ENCODE results near the gene CRYBG1. TPM values are rescaled to one million over a fixed set of nuclear protein-coding genes. Genes with fewer than 3 reads are reported as not detected.

CRYBG1 gene
- total and polyA plus RNA-seq, 2 experiments from 2014 or later: 3.2 to 10.0 TPM

DNA sequence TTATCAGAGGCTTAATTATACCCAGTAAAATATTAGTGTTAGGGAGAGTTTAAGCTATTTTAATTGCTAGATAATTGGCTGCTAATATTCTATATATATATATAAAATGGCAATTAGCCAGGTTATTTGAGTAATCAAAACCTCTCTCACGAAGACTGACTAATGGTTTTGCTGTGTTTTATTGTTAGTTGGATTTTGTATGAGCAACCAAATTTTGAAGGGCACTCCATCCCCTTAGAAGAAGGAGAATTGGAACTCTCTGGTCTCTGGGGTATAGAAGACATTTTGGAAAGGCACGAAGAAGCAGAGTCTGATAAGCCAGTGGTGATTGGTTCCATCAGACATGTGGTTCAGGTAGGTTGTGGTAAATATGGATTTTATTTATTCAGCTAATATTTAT lies 166.6 kb downstream of the CRYBG1 start:
- TF ChIP-seq, protein P1, sequence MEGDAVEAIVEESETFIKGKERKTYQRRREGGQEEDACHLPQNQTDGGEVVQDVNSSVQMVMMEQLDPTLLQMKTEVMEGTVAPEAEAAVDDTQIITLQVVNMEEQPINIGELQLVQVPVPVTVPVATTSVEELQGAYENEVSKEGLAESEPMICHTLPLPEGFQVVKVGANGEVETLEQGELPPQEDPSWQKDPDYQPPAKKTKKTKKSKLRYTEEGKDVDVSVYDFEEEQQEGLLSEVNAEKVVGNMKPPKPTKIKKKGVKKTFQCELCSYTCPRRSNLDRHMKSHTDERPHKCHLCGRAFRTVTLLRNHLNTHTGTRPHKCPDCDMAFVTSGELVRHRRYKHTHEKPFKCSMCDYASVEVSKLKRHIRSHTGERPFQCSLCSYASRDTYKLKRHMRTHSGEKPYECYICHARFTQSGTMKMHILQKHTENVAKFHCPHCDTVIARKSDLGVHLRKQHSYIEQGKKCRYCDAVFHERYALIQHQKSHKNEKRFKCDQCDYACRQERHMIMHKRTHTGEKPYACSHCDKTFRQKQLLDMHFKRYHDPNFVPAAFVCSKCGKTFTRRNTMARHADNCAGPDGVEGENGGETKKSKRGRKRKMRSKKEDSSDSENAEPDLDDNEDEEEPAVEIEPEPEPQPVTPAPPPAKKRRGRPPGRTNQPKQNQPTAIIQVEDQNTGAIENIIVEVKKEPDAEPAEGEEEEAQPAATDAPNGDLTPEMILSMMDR (IDR thresholded peaks at IDR 0.05; ENCODE audit: poor library complexity): no peak
- no peak for TF ChIP-seq EZH2phosphoT487 (IDR thresholded peaks at IDR 0.05; ENCODE audit: low read depth, severe bottlenecking, unreplicated experiment)
- no peak for TF ChIP-seq EZH2 (IDR thresholded peaks at IDR 0.05; ENCODE audit: borderline replicate concordance)
- Histone ChIP-seq H2AFZ (no peak overlapping the region), H3K9me3 (ENCODE audit: low read depth) (no peaks in the 10 kb centered on the region), H3K27ac (no peak overlapping the region), H3K4me1 (ENCODE audit: insufficient read depth) (no peaks in the 10 kb centered on the region), H3K9me2 (replicated peaks; ENCODE audit: insufficient read depth) (no peaks in the 10 kb centered on the region), H3K27me3 (no peaks in the 10 kb centered on the region), H4K20me1 (ENCODE audit: insufficient read depth, poor library complexity, severe bottlenecking) (no peaks in the 10 kb centered on the region), H3K4me3 (no peak overlapping the region), H3K4me2 (no peak overlapping the region), H3K36me3 (replicated peaks; ENCODE audit: insufficient read depth, low read depth) (no peaks in the 10 kb centered on the region), H3K79me2 (no peaks in the 10 kb centered on the region)
- DNase-seq (ENCODE audit: low spot score): no peak
- 90% methylated on average over 2 of the region's 2 CpGs for WGBS (ENCODE audit: low lambda C conversion rate, missing lambda C conversion rate)

DNA sequence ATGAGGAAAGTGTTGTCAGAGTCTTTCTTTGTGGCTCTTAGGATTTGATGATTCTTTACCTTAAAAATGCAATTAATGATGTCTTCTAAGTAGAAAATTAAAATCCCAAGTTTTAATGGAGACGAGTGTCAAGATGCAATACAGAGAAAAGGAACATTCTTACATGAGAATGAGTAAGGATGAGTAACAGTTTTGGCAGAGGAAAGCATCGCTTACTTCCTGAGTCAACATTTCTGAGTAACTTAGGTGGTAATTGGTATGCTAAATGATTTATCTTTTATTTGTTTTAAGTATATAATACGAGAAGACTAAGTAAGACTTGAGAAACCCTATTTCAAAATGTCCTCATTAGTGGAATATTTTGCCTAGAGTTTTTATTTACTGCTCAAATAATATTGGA lies 167.5 kb downstream of the CRYBG1 start:
- DNase-seq (ENCODE audit: low spot score): no peak
- Histone ChIP-seq H2AFZ (no peak overlapping the region), H3K36me3 (replicated peaks; ENCODE audit: insufficient read depth, low read depth) (no peaks in the 10 kb centered on the region), H3K9me2 (replicated peaks; ENCODE audit: insufficient read depth) (no peaks in the 10 kb centered on the region), H3K4me3 (no peak overlapping the region), H4K20me1 (ENCODE audit: insufficient read depth, poor library complexity, severe bottlenecking) (no peaks in the 10 kb centered on the region), H3K9me3 (ENCODE audit: low read depth) (no peaks in the 10 kb centered on the region), H3K4me1 (ENCODE audit: insufficient read depth) (no peaks in the 10 kb centered on the region), H3K79me2 (no peaks in the 10 kb centered on the region), H3K4me2 (no peak overlapping the region), H3K27me3 (no peaks in the 10 kb centered on the region), H3K27ac (no peak overlapping the region)
- TF ChIP-seq EZH2 (IDR thresholded peaks at IDR 0.05; ENCODE audit: borderline replicate concordance) (no peak), EZH2phosphoT487 (IDR thresholded peaks at IDR 0.05; ENCODE audit: low read depth, severe bottlenecking, unreplicated experiment) (no peak)
- TF ChIP-seq, protein P1 (IDR thresholded peaks at IDR 0.05; ENCODE audit: poor library complexity): no peak
- 68% methylated on average over 3 of the region's 3 CpGs for WGBS (ENCODE audit: low lambda C conversion rate, missing lambda C conversion rate)

DNA sequence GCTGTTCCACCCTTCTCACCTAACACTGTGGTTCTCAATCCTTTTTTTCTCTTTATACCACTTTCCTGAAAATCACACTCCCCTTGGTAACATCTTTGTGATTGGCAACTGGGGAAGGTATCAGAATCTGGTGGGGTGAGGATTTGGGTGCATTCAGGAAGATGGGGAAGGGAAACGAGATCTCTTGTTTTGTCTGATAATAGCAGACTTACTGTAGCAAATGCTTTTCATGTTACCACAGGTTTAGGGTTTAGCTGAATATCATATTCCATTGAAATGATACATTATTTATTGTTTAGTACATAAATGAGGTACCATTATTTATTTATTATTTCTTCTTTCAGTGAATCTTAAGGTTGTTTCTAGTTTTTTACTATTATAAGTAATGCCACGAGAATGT lies 168.0 kb downstream of the CRYBG1 start:
- no peak overlapping the region for H3K27ac ChIP-seq
- 89% methylated on average over 2 of the region's 2 CpGs for WGBS (ENCODE audit: low lambda C conversion rate, missing lambda C conversion rate)
- no peaks in the 10 kb centered on the region for H3K9me2 ChIP-seq (replicated peaks; ENCODE audit: insufficient read depth)

More for the DNA sequence above, 168.0 kb downstream of the CRYBG1 start:
- Histone ChIP-seq H3K4me3 (no peak overlapping the region), H3K4me1 (ENCODE audit: insufficient read depth) (no peaks in the 10 kb centered on the region), H3K27me3 (no peaks in the 10 kb centered on the region), H3K36me3 (replicated peaks; ENCODE audit: insufficient read depth, low read depth) (no peaks in the 10 kb centered on the region), H4K20me1 (ENCODE audit: insufficient read depth, poor library complexity, severe bottlenecking) (no peaks in the 10 kb centered on the region), H3K9me3 (ENCODE audit: low read depth) (no peaks in the 10 kb centered on the region), H3K79me2 (no peaks in the 10 kb centered on the region), H3K4me2 (no peak overlapping the region), H2AFZ (no peak overlapping the region)
- no peak for DNase-seq (ENCODE audit: low spot score)
- TF ChIP-seq EZH2phosphoT487 (IDR thresholded peaks at IDR 0.05; ENCODE audit: low read depth, severe bottlenecking, unreplicated experiment) (no peak), EZH2 (IDR thresholded peaks at IDR 0.05; ENCODE audit: borderline replicate concordance) (no peak)
- TF ChIP-seq, protein P1 (IDR thresholded peaks at IDR 0.05; ENCODE audit: poor library complexity): no peak
